RWPE1 (cell line): ENCODE data around the gene FAHD2A.
A peak's percentile ranks its signal among the peaks of the same experiment; 100 is the strongest.
"Not testable (repeated sequence)": the region's sequence is repeated elsewhere in the genome, so short reads cannot be mapped to it uniquely, and the experiment has no call there.

ENCODE experiments used
- CTCF ChIA-PET: fragments of 350-600 bp; sonication (Branson Sonifier 250); formaldehyde crosslinking; extraction: SDS; loops from one replicate; lab custom pipeline; 2021; lab: Yijun Ruan, JAX
- POLR2A ChIA-PET: fragments of 400-600 bp; formaldehyde crosslinking; extraction: SDS; loops from one replicate; lab custom pipeline; 2020; ENCODE audit warnings: antibody characterized with exemption; ENCODE audit not compliant: low non-redundant PET; lab: Yijun Ruan, JAX
- DNase-seq: peaks from one replicate; pipeline ENCODE4 v3.0.0; 2012; ENCODE audit warnings: low spot score
- H3K27ac ChIP-seq: fragments of 450-650 bp; 2 replicates; pipeline ENCODE4 v1.5.1; 2017
- CTCF ChIP-seq: fragments of 450-650 bp; conservative IDR thresholded peaks from 2 replicates; pipeline ENCODE4 v1.5.1; 2017; ENCODE audit warnings: low read depth, mild to moderate bottlenecking

FAHD2A gene

GRCh38 chr2:95402370-95403203 lies at the start of gene FAHD2A:
Gene FAHD2A, plus strand, starts transcription at chr2:95402708. Its CDS starts 2,851 bp downstream, at chr2:95405559.
- peak; percentile 98 for DNase-seq
- TF ChIP-seq CTCF: no peak
- H3K27ac ChIP-seq: peak within 1 kb of the TSS; percentile 69
- ChIA-PET CTCF (interaction anchor here (0.5 to 2.2 kb wide), 4 partner anchors 57 to 326 kb away, joined by 3 to 8 read pairs (median 3); no protein-coding TSS in a partner anchor), POLR2A (no interaction called here)

- ChIA-PET POLR2A (no interaction called here), CTCF (interaction anchor here (2.3 kb wide), 1 partner anchor 8 kb away, joined by 6 read pairs; no protein-coding TSS in a partner anchor)
- H3K27ac ChIP-seq: no peak overlapping the region
- TF ChIP-seq CTCF: no peak
- DNase-seq: no peak
These were observed 49.4 kb upstream of the FAHD2A start for GRCh38 chr2:95353055-95353575.

- ChIA-PET POLR2A (no interaction called here), CTCF (interaction anchor here (0.6 to 2.3 kb wide), 2 partner anchors 8 to 38 kb away, joined by 3 to 6 read pairs; no protein-coding TSS in a partner anchor)
- DNase-seq: no peak
- TF ChIP-seq CTCF: no peak
- no peak overlapping the region for H3K27ac ChIP-seq
These were observed 48.7 kb upstream of the FAHD2A start for GRCh38 chr2:95353613-95354468.

GRCh38 chr2:95354469-95354901 lies 48.0 kb upstream of the FAHD2A start:
- CTCF ChIA-PET: interaction anchor here (0.6 to 2.3 kb wide), 2 partner anchors 9 to 37 kb away, joined by 3 to 6 read pairs; no protein-coding TSS in a partner anchor
- H3K27ac ChIP-seq: no peak overlapping the region
- POLR2A ChIA-PET: no interaction called here
- no peak for DNase-seq
- no peak for TF ChIP-seq CTCF

GRCh38 chr2:95354925-95355324 lies 47.6 kb upstream of the FAHD2A start:
- POLR2A ChIA-PET: no interaction called here
- CTCF ChIA-PET: interaction anchor here (2.3 kb wide), 1 partner anchor 9 kb away, joined by 6 read pairs; no protein-coding TSS in a partner anchor
- no peak for DNase-seq
- no peak for TF ChIP-seq CTCF
- no peak overlapping the region for H3K27ac ChIP-seq

GRCh38 chr2:95355486-95355885 lies 47.0 kb upstream of the FAHD2A start:
- CTCF ChIA-PET: interaction anchor here (2.3 kb wide), 1 partner anchor 10 kb away, joined by 6 read pairs; no protein-coding TSS in a partner anchor
- POLR2A ChIA-PET, H3K27ac ChIP-seq, DNase-seq: not testable (repeated sequence)
